ENCODE data around the gene ETFRF1.

The ETFRF1 gene

GRCh38 chr12:25152055-25152454 lies 43.0 kb upstream of the ETFRF1 start:
- TF ChIP-seq EZH2phosphoT487 (IDR thresholded peaks at IDR 0.05; ENCODE audit: low read length) (no peak), CTCF (IDR thresholded peaks at IDR 0.05; ENCODE audit: low read length) (no peak)
- H3K9ac ChIP-seq (ENCODE audit: low read length), result no peak overlapping the region
- DNase-seq, result no peak
- no peaks in the 10 kb centered on the region for H3K4me1 ChIP-seq (ENCODE audit: low read length)
- H4K20me1 ChIP-seq (ENCODE audit: insufficient read depth, low read length), result no peaks in the 10 kb centered on the region
- H3K27me3 ChIP-seq (replicated peaks; ENCODE audit: insufficient read depth, low read length), result no peaks in the 10 kb centered on the region
- H3F3A ChIP-seq (ENCODE audit: insufficient read depth, low read length), result no peaks in the 10 kb centered on the region
- no peak overlapping the region for H3K4me3 ChIP-seq (ENCODE audit: low read length)
- H3K9me3 ChIP-seq (replicated peaks; ENCODE audit: insufficient read depth, low read length), result no peaks in the 10 kb centered on the region
- no peaks in the 10 kb centered on the region for H3K36me3 ChIP-seq (replicated peaks; ENCODE audit: insufficient read depth, low read length)
- H3K4me2 ChIP-seq (ENCODE audit: low read depth, low read length), result no peak overlapping the region
- no peak overlapping the region for H3K27ac ChIP-seq (ENCODE audit: low read length)
- H3K79me2 ChIP-seq (ENCODE audit: low read length), result no peaks in the 10 kb centered on the region
- H2AFZ ChIP-seq (ENCODE audit: low read length), result no peak overlapping the region
- H3K9me2 ChIP-seq (replicated peaks; ENCODE audit: insufficient read depth, low read length), result no peaks in the 10 kb centered on the region

GRCh38 chr12:25155022-25155576 lies 39.9 kb upstream of the ETFRF1 start:
- Histone ChIP-seq H3K27me3 (replicated peaks; ENCODE audit: insufficient read depth, low read length) (no peaks in the 10 kb centered on the region), H2AFZ (ENCODE audit: low read length) (no peak overlapping the region), H4K20me1 (ENCODE audit: insufficient read depth, low read length) (no peaks in the 10 kb centered on the region), H3K79me2 (ENCODE audit: low read length) (no peaks in the 10 kb centered on the region), H3K9ac (ENCODE audit: low read length) (no peak overlapping the region), H3K27ac (ENCODE audit: low read length) (no peak overlapping the region), H3K36me3 (replicated peaks; ENCODE audit: insufficient read depth, low read length) (no peaks in the 10 kb centered on the region), H3K4me2 (ENCODE audit: low read depth, low read length) (peak overlapping the region; percentile 16; the same call in 1 of the 2 replicates), H3K9me2 (replicated peaks; ENCODE audit: insufficient read depth, low read length) (no peaks in the 10 kb centered on the region), H3F3A (ENCODE audit: insufficient read depth, low read length) (no peaks in the 10 kb centered on the region), H3K4me1 (ENCODE audit: low read length) (no peaks in the 10 kb centered on the region), H3K4me3 (ENCODE audit: low read length) (peak overlapping the region; percentile 8; the same call in 1 of the 2 replicates), H3K9me3 (replicated peaks; ENCODE audit: insufficient read depth, low read length) (no peaks in the 10 kb centered on the region)
- DNase-seq, result peak; percentile 58
- TF ChIP-seq EZH2phosphoT487 (IDR thresholded peaks at IDR 0.05; ENCODE audit: low read length), result no peak
- TF ChIP-seq EZH2 (optimal IDR thresholded peaks at IDR 0.05; ENCODE audit: low read depth, low read length), result no peak
- TF ChIP-seq CTCF (IDR thresholded peaks at IDR 0.05; ENCODE audit: low read length), result peak; percentile 73

GRCh38 chr12:25156061-25156460 lies 39.0 kb upstream of the ETFRF1 start:
- Histone ChIP-seq H3F3A (ENCODE audit: insufficient read depth, low read length) (no peaks in the 10 kb centered on the region), H3K79me2 (ENCODE audit: low read length) (no peaks in the 10 kb centered on the region), H3K9me2 (replicated peaks; ENCODE audit: insufficient read depth, low read length) (no peaks in the 10 kb centered on the region), H2AFZ (ENCODE audit: low read length) (no peak overlapping the region), H3K27me3 (replicated peaks; ENCODE audit: insufficient read depth, low read length) (no peaks in the 10 kb centered on the region), H3K4me2 (ENCODE audit: low read depth, low read length) (no peak overlapping the region), H3K4me1 (ENCODE audit: low read length) (no peaks in the 10 kb centered on the region), H4K20me1 (ENCODE audit: insufficient read depth, low read length) (no peaks in the 10 kb centered on the region), H3K36me3 (replicated peaks; ENCODE audit: insufficient read depth, low read length) (no peaks in the 10 kb centered on the region), H3K27ac (ENCODE audit: low read length) (no peak overlapping the region), H3K9ac (ENCODE audit: low read length) (no peak overlapping the region), H3K4me3 (ENCODE audit: low read length) (no peak overlapping the region), H3K9me3 (replicated peaks; ENCODE audit: insufficient read depth, low read length) (no peaks in the 10 kb centered on the region)
- DNase-seq, result no peak
- TF ChIP-seq EZH2 (optimal IDR thresholded peaks at IDR 0.05; ENCODE audit: low read depth, low read length) (no peak), EZH2phosphoT487 (IDR thresholded peaks at IDR 0.05; ENCODE audit: low read length) (no peak), CTCF (IDR thresholded peaks at IDR 0.05; ENCODE audit: low read length) (no peak)
